SK-N-SH (cell line): Measurements from ENCODE around the gene PPP1R12A. TPM values are rescaled to one million over a fixed set of nuclear protein-coding genes. Genes with fewer than 3 reads are reported as not detected.

Source experiments
- CTCF ChIA-PET: fragments of 300-600, 350-600 bp; formaldehyde crosslinking; extraction: SDS; loops from one replicate; lab custom pipeline; 2021; lab: Yijun Ruan, JAX
- POLR2A ChIA-PET: fragments of 350-600 bp; sonication (Branson Sonifier 250); formaldehyde crosslinking; extraction: SDS; loops from one replicate; lab custom pipeline; 2020; ENCODE audit warnings: antibody characterized with exemption, inconsistent platforms; lab: Yijun Ruan, JAX
- DNase-seq: peaks from one replicate; pipeline ENCODE4 v3.0.0; 2012
- H2AFZ ChIP-seq: fragments of 200-600 bp; sonication (generic); 2 replicates; pipeline ENCODE4 v1.8.1; 2016; ENCODE audit warnings: antibody characterized with exemption, mild to moderate bottlenecking, low read depth
- H3F3A ChIP-seq: fragments of 200-600 bp; sonication (generic); replicated peaks from 2 replicates; pipeline ENCODE3; 2016; ENCODE audit warnings: antibody characterized with exemption, mild to moderate bottlenecking; ENCODE audit not compliant: insufficient read depth
- H3K27ac ChIP-seq, 2 experiments: fragments of 200-500 bp in 1 of 2; fragments of 200-600 bp in 1 of 2; sonication (Bioruptor generic) in 1 of 2; sonication (generic), shearing (Covaris generic) in 1 of 2; 2 replicates each; pipeline versions ENCODE4 v1.5.1 to v1.6.1; 2014 to 2016; ENCODE audit warnings: low read depth in 2 of 2, inconsistent platforms in 1 of 2, low read length in 1 of 2, mild to moderate bottlenecking in 1 of 2, mixed read lengths in 1 of 2
- H3K27me3 ChIP-seq: fragments of 200-600 bp; sonication (generic), shearing (Covaris generic); 2 replicates; pipeline ENCODE4 v1.6.1; 2016; ENCODE audit warnings: mixed run types; ENCODE audit not compliant: insufficient read depth
- H3K36me3 ChIP-seq, 2 experiments: fragments of 200-500 bp in 1 of 2; fragments of 200-600 bp in 1 of 2; sonication (Bioruptor generic) in 1 of 2; sonication (generic) in 1 of 2; replicated peaks in 1 of 2; 2 replicates each; pipeline versions ENCODE3 to v1.5.1; 2014 to 2016; ENCODE audit warnings: low read length in 1 of 2, mild to moderate bottlenecking in 1 of 2; ENCODE audit not compliant: insufficient read depth in 2 of 2, control insufficient read depth in 1 of 2
- H3K4me1 ChIP-seq, 2 experiments: fragments of 200-500 bp in 1 of 2; fragments of 200-600 bp in 1 of 2; sonication (Bioruptor generic) in 1 of 2; sonication (generic), shearing (Covaris generic) in 1 of 2; 2 replicates each; pipeline versions ENCODE4 v1.5.1 to v1.6.1; 2014 to 2016; ENCODE audit warnings: low read depth in 1 of 2, low read length in 1 of 2, mixed run types in 1 of 2; ENCODE audit not compliant: insufficient read depth in 2 of 2, control insufficient read depth in 1 of 2
- H3K4me2 ChIP-seq: fragments of 200-600 bp; sonication (generic), shearing (Covaris generic); 2 replicates; pipeline ENCODE4 v1.6.1; 2017; ENCODE audit warnings: mixed run types
- H3K4me3 ChIP-seq, 2 experiments: fragments of 200-500 bp in 1 of 2; fragments of 200-600 bp in 1 of 2; sonication (Bioruptor generic) in 1 of 2; sonication (generic), shearing (Covaris generic) in 1 of 2; 2 replicates each; pipeline versions ENCODE4 v1.5.1 to v1.8.1; 2014 to 2016; ENCODE audit warnings: low read depth in 2 of 2, inconsistent platforms in 1 of 2, low read length in 1 of 2, mild to moderate bottlenecking in 1 of 2, mixed read lengths in 1 of 2, moderate library complexity in 1 of 2
- H3K79me2 ChIP-seq: fragments of 200-600 bp; sonication (generic); 2 replicates; pipeline ENCODE4 v1.8.1; 2017; ENCODE audit warnings: mild to moderate bottlenecking; ENCODE audit not compliant: insufficient read depth
- H3K9ac ChIP-seq: fragments of 200-600 bp; sonication (generic); 2 replicates; pipeline ENCODE4 v1.6.1; 2017; ENCODE audit warnings: mixed run types
- H3K9me2 ChIP-seq: fragments of 200-600 bp; sonication (generic); 2 replicates; pipeline ENCODE4 v1.6.1; 2017; ENCODE audit warnings: mixed run types
- H3K9me3 ChIP-seq: fragments of 200-600 bp; sonication (generic); 2 replicates; pipeline ENCODE4 v1.6.1; 2017; ENCODE audit warnings: mixed run types, mild to moderate bottlenecking, moderate library complexity
- H4K20me1 ChIP-seq: fragments of 200-600 bp; sonication (generic); 2 replicates; pipeline ENCODE4 v1.6.1; 2017; ENCODE audit warnings: mild to moderate bottlenecking, mixed run types; ENCODE audit not compliant: insufficient read depth
- EP300 ChIP-seq, 2 experiments: IDR thresholded peaks; 2 replicates each; pipeline versions ENCODE4 v1.4.0 to v1.6.1; 2012; ENCODE audit warnings: borderline replicate concordance in 1 of 2, low read depth in 1 of 2, low read length in 1 of 2
- EZH2phosphoT487 ChIP-seq: fragments of 200-600 bp; sonication (generic); IDR thresholded peaks from 2 replicates; pipeline ENCODE4 v1.6.1; 2017; ENCODE audit warnings: low read depth, mixed run types, mild to moderate bottlenecking, antibody characterized with exemption, moderate library complexity, borderline replicate concordance
- FOXM1 ChIP-seq: IDR thresholded peaks from 2 replicates; pipeline ENCODE4 v1.4.0; 2012; ENCODE audit warnings: low read depth, mild to moderate bottlenecking
- GABPA ChIP-seq: IDR thresholded peaks from 2 replicates; pipeline ENCODE4 v1.4.0; 2012; ENCODE audit warnings: low read depth, mild to moderate bottlenecking
- GATA2 ChIP-seq: sonication (generic); formaldehyde crosslinking; IDR thresholded peaks from 2 replicates; pipeline ENCODE4 v1.5.0; 2020; ENCODE audit warnings: mild to moderate bottlenecking, missing genetic modification reagents
- IRF3 ChIP-seq: fragments of 150-350 bp; IDR thresholded peaks from 2 replicates; pipeline ENCODE4 v1.6.1; 2016; ENCODE audit warnings: mild to moderate bottlenecking, low read depth, low read length
- JUND ChIP-seq: IDR thresholded peaks from 2 replicates; pipeline ENCODE4 v1.4.0; 2012
- MEF2A ChIP-seq: IDR thresholded peaks from 2 replicates; pipeline ENCODE4 v1.4.0; 2012; ENCODE audit warnings: low read depth, borderline replicate concordance
- NRF1 ChIP-seq: IDR thresholded peaks from 2 replicates; pipeline ENCODE4 v1.6.1; 2012; ENCODE audit warnings: low read depth, mild to moderate bottlenecking, low read length
- POLR2AphosphoS5 ChIP-seq: IDR thresholded peaks from 2 replicates; pipeline ENCODE4 v1.6.1; 2012; ENCODE audit warnings: low read depth, low read length
- RAD21 ChIP-seq: IDR thresholded peaks from 2 replicates; pipeline ENCODE4 v1.6.1; 2012; ENCODE audit warnings: mild to moderate bottlenecking, low read length
- RCOR1 ChIP-seq: fragments of 150-350 bp; IDR thresholded peaks from 2 replicates; pipeline ENCODE4 v1.6.1; 2017; ENCODE audit warnings: antibody characterized with exemption, low read length
- REST ChIP-seq: IDR thresholded peaks from 2 replicates; pipeline ENCODE4 v1.6.1; 2012; ENCODE audit warnings: mild to moderate bottlenecking, low read depth, low read length, moderate library complexity
- SMC3 ChIP-seq: IDR thresholded peaks from 2 replicates; pipeline ENCODE4 v1.6.1; 2012; ENCODE audit warnings: low read depth, low read length, improper control_type of control experiment
- USF1 ChIP-seq: IDR thresholded peaks from 2 replicates; pipeline ENCODE4 v1.4.0; 2012; ENCODE audit warnings: low read depth, borderline replicate concordance
- YY1 ChIP-seq: IDR thresholded peaks from 2 replicates; pipeline ENCODE4 v1.4.0; 2012; ENCODE audit warnings: low read depth, mild to moderate bottlenecking
- WGBS: methylation state at CpG from one replicate; pipeline ENCODE4 v1.1.6; 2017; ENCODE audit warnings: low lambda C conversion rate; 5-methylcytosine and 5-hydroxymethylcytosine counted together
- polyA plus RNA-seq, 3 experiments: library from polyadenylated mRNA; depleted of rRNA; stranded (reverse); fragments of >200 nt; gene quantifications; 2 replicates each; pipeline ENCODE4 v1.2.3, GENCODE V29; 2012

Gene PPP1R12A
- polyA plus RNA-seq, 1 of the 3 experiments (the other 2 are of a cell fraction): 26.0 TPM

GRCh38 chr12:79830440-79830839 is 104.5 kb downstream of the PPP1R12A start (continued):
- TF ChIP-seq FOXM1: no peak
- TF ChIP-seq GATA2 (CRISPR knock-in tag): no peak
- TF ChIP-seq POLR2AphosphoS5: no peak

- no peak overlapping the region for H3K27ac ChIP-seq
- no peak overlapping the region for H3K4me2 ChIP-seq
- DNase-seq: no peak
- no peaks in the 10 kb centered on the region for H3K27me3 ChIP-seq
- H3K4me1 ChIP-seq: peaks cover 0 to 4% of the 10 kb centered on the region in 2 experiments; a peak in 2 of 4 replicates
- POLR2A ChIA-PET: no interaction called here
- H3K79me2 ChIP-seq: peaks cover 90% of the 10 kb centered on the region
- peaks cover 16% of the 10 kb centered on the region; the same call in 1 of the 2 replicates for H4K20me1 ChIP-seq
- no peak overlapping the region for H3K9ac ChIP-seq
- CTCF ChIA-PET: interaction anchor here (1.2 kb wide), 1 partner anchor 12 kb away, joined by 3 read pairs; no protein-coding TSS in a partner anchor
- H3F3A ChIP-seq: peaks cover 14% of the 10 kb centered on the region
- no peak overlapping the region for H3K4me3 ChIP-seq
- no peaks in the 10 kb centered on the region for H3K9me3 ChIP-seq
- peaks cover 34 to 73% of the 10 kb centered on the region in 2 experiments for H3K36me3 ChIP-seq
- WGBS: 96% methylated on average over 2 of the region's 2 CpGs
- H3K9me2 ChIP-seq: no peaks in the 10 kb centered on the region
- no peak overlapping the region for H2AFZ ChIP-seq
- no peak for TF ChIP-seq USF1
Observed at GRCh38 chr12:79828924-79829323, 106.0 kb downstream of the PPP1R12A start.

GRCh38 chr12:79827484-79827883 is 107.4 kb downstream of the PPP1R12A start:
- Histone ChIP-seq H3K27ac (no peak overlapping the region), H3K9me2 (no peaks in the 10 kb centered on the region), H3K9me3 (no peaks in the 10 kb centered on the region), H2AFZ (no peak overlapping the region), H3K4me2 (no peak overlapping the region), H4K20me1 (peaks cover 8% of the 10 kb centered on the region; the same call in 1 of the 2 replicates), H3K9ac (no peak overlapping the region), H3K79me2 (peaks cover 89% of the 10 kb centered on the region), H3K27me3 (no peaks in the 10 kb centered on the region), H3K4me1 (peaks cover 0 to 4% of the 10 kb centered on the region in 2 experiments; a peak in 2 of 4 replicates), H3K36me3 (peaks cover 37 to 85% of the 10 kb centered on the region in 2 experiments), H3F3A (peaks cover 11% of the 10 kb centered on the region), H3K4me3 (no peak overlapping the region)
- TF ChIP-seq GABPA (no peak), EZH2phosphoT487 (no peak), RCOR1 (no peak), SMC3 (no peak), RAD21 (no peak), REST (no peak), IRF3 (no peak), JUND (no peak), MEF2A (no peak), FOXM1 (no peak), EP300 (IDR thresholded peaks at IDR 0.05; ENCODE audit: borderline replicate concordance in 1 of 2, low read depth in 1 of 2, low read length in 1 of 2) (no peak), NRF1 (no peak), USF1 (no peak), YY1 (no peak)
- DNase-seq: no peak
- ChIA-PET POLR2A (no interaction called here), CTCF (interaction anchor here (0.8 kb wide), 1 partner anchor 10 kb away, joined by 3 read pairs; no protein-coding TSS in a partner anchor)
- 94% methylated on average over 3 of the region's 3 CpGs for WGBS
